ENCODE data around the gene NDUFA11.

The NDUFA11 gene

DNA sequence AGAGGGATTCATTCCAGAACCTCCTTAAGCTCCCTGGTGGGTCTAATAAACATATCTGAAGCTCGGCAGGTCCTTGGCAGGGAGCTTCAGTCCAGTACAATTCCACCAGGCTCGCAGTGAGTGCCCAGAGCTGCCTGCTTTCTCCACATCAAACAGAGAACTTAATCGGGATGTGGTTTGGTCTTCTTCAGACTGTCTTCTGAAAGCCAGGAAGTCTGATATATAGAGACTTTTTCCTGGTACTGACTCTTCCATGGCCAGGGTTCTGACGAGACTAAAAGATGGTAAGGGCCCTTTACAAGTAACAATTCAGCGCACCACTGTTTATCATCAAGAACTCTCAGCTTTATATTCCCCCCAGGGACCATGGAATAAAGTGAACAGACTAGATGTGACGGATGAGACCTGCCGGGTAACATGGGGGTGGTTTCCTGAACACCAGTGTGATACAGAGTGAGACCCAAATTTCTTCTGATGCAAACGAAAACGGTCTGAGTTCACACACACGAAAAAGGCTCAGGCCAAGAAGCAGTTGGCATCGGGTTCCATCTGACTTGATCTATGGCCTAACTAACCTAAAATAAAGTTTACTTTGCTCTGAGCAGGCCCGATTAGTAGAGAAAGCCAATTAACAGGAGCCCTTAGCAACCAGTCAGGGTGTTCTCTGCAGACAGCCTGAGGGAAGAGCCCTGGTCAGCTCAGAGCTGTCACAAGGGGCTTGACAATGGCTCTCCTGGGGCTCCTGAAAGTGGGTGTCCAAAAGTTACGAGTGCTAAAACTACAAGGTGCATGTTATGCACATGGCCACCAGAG, 45.4 kb upstream of the NDUFA11 start:
- Histone ChIP-seq H3K9me2 (replicated peaks; ENCODE audit: low read depth, low read length) (no peaks in the 10 kb centered on the region), H3K9me3 (ENCODE audit: insufficient read depth, low read depth, low read length) (no peaks in the 10 kb centered on the region), H3K4me1 (ENCODE audit: insufficient read depth, low read length, poor library complexity, severe bottlenecking) (peaks cover 13% of the 10 kb centered on the region), H3K79me2 (ENCODE audit: insufficient read depth, low read length) (peaks cover 96% of the 10 kb centered on the region), H3K9ac (ENCODE audit: low read depth, low read length, poor library complexity, severe bottlenecking) (no peak overlapping the region), H3K4me2 (ENCODE audit: low read depth, low read length, poor library complexity, severe bottlenecking) (no peak overlapping the region), H3K27me3 (ENCODE audit: insufficient read depth, low read length, poor library complexity, severe bottlenecking) (no peaks in the 10 kb centered on the region), H2AFZ (ENCODE audit: low read length) (no peak overlapping the region), H3K4me3 (ENCODE audit: low read length, poor library complexity, severe bottlenecking) (no peak overlapping the region), H3F3A (ENCODE audit: low read depth) (no peaks in the 10 kb centered on the region), H4K20me1 (ENCODE audit: insufficient read depth, low read length, poor library complexity, severe bottlenecking) (peaks cover 56% of the 10 kb centered on the region), H3K36me3 (ENCODE audit: insufficient read depth, low read length) (peaks cover 43% of the 10 kb centered on the region; the same call in 1 of the 2 replicates)
- TF ChIP-seq, protein P1, sequence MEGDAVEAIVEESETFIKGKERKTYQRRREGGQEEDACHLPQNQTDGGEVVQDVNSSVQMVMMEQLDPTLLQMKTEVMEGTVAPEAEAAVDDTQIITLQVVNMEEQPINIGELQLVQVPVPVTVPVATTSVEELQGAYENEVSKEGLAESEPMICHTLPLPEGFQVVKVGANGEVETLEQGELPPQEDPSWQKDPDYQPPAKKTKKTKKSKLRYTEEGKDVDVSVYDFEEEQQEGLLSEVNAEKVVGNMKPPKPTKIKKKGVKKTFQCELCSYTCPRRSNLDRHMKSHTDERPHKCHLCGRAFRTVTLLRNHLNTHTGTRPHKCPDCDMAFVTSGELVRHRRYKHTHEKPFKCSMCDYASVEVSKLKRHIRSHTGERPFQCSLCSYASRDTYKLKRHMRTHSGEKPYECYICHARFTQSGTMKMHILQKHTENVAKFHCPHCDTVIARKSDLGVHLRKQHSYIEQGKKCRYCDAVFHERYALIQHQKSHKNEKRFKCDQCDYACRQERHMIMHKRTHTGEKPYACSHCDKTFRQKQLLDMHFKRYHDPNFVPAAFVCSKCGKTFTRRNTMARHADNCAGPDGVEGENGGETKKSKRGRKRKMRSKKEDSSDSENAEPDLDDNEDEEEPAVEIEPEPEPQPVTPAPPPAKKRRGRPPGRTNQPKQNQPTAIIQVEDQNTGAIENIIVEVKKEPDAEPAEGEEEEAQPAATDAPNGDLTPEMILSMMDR (conservative IDR thresholded peaks at IDR 0.05; ENCODE audit: low read length): no peak
- TF ChIP-seq EZH2phosphoT487 (IDR thresholded peaks at IDR 0.05; ENCODE audit: borderline replicate concordance): no peak

DNA sequence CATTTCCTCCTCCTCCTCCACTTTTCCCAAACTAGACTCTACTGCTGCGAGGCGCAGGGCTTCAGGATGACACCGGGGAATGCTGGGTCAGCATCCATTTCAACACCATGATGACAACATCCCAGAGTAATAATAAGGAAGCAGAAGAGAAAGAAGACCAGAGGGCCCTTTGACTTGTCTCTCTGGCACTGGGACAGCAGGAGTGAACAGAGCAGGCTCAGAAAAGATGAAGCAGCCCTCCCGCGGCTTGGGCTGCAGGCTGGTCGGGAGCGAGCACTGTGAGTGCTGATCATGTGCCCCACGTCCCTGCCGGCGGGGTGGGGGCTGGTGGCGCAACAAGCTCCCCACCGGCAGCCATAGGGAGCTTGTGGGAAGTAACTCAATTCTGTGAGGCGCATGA, 43.8 kb upstream of the NDUFA11 start:
- H3F3A ChIP-seq (ENCODE audit: low read depth): no peaks in the 10 kb centered on the region
- no peak overlapping the region for H2AFZ ChIP-seq (ENCODE audit: low read length)
- H4K20me1 ChIP-seq (ENCODE audit: insufficient read depth, low read length, poor library complexity, severe bottlenecking): peaks cover 45% of the 10 kb centered on the region
- no peak overlapping the region for H3K4me3 ChIP-seq (ENCODE audit: low read length, poor library complexity, severe bottlenecking)
- peaks cover 46% of the 10 kb centered on the region; the same call in 1 of the 2 replicates for H3K36me3 ChIP-seq (ENCODE audit: insufficient read depth, low read length)
- no peaks in the 10 kb centered on the region for H3K4me1 ChIP-seq (ENCODE audit: insufficient read depth, low read length, poor library complexity, severe bottlenecking)
- H3K79me2 ChIP-seq (ENCODE audit: insufficient read depth, low read length): peaks cover 91% of the 10 kb centered on the region
- no peak overlapping the region for H3K4me2 ChIP-seq (ENCODE audit: low read depth, low read length, poor library complexity, severe bottlenecking)
- TF ChIP-seq, protein P1 (conservative IDR thresholded peaks at IDR 0.05; ENCODE audit: low read length): no peak
- TF ChIP-seq EZH2phosphoT487 (IDR thresholded peaks at IDR 0.05; ENCODE audit: borderline replicate concordance): no peak
- no peaks in the 10 kb centered on the region for H3K27me3 ChIP-seq (ENCODE audit: insufficient read depth, low read length, poor library complexity, severe bottlenecking)
- no peaks in the 10 kb centered on the region for H3K9me2 ChIP-seq (replicated peaks; ENCODE audit: low read depth, low read length)
- H3K9ac ChIP-seq (ENCODE audit: low read depth, low read length, poor library complexity, severe bottlenecking): no peak overlapping the region
- no peaks in the 10 kb centered on the region for H3K9me3 ChIP-seq (ENCODE audit: insufficient read depth, low read depth, low read length)

DNA sequence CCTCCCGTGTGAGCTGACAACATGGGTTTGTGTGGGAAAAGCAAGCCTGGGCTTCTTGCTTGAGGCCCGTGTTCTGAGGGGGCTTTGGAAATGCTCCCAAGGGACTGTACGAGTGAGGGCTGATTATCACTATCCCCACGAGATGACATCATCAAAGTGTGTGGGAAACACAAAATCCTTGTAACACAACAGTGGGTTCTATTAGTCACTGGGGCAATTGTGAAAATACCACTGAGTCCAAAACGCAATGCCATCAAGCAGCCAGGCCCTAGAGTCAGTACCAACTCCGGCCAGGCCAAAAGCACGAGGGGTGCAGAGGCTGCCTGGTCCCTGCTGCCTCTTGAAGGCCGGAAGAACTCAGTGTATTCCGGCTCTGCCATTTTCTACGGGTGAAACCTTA, 40.0 kb upstream of the NDUFA11 start:
- Histone ChIP-seq H2AFZ (ENCODE audit: low read length) (no peak overlapping the region), H3K9ac (ENCODE audit: low read depth, low read length, poor library complexity, severe bottlenecking) (no peak overlapping the region), H3K9me2 (replicated peaks; ENCODE audit: low read depth, low read length) (no peaks in the 10 kb centered on the region), H3K27me3 (ENCODE audit: insufficient read depth, low read length, poor library complexity, severe bottlenecking) (no peaks in the 10 kb centered on the region), H3K36me3 (ENCODE audit: insufficient read depth, low read length) (peaks cover 49% of the 10 kb centered on the region; the same call in 1 of the 2 replicates), H3K4me2 (ENCODE audit: low read depth, low read length, poor library complexity, severe bottlenecking) (no peak overlapping the region), H3K79me2 (ENCODE audit: insufficient read depth, low read length) (peaks cover 66% of the 10 kb centered on the region), H3K4me1 (ENCODE audit: insufficient read depth, low read length, poor library complexity, severe bottlenecking) (no peaks in the 10 kb centered on the region), H3K9me3 (ENCODE audit: insufficient read depth, low read depth, low read length) (no peaks in the 10 kb centered on the region), H4K20me1 (ENCODE audit: insufficient read depth, low read length, poor library complexity, severe bottlenecking) (peaks cover 18% of the 10 kb centered on the region), H3F3A (ENCODE audit: low read depth) (no peaks in the 10 kb centered on the region), H3K4me3 (ENCODE audit: low read length, poor library complexity, severe bottlenecking) (no peak overlapping the region)
- TF ChIP-seq, protein P1 (conservative IDR thresholded peaks at IDR 0.05; ENCODE audit: low read length): no peak
- TF ChIP-seq EZH2phosphoT487 (IDR thresholded peaks at IDR 0.05; ENCODE audit: borderline replicate concordance): no peak

Measured in Loucy (cell line).